Trophoblast cell (in vitro differentiated cells and primary cell): Measurements from ENCODE around the gene RFTN1.

Experiments used
- DNase-seq, 2 donors: peaks; one replicate each; pipeline ENCODE4 v3.0.0-alpha.2; 2016
- H2AFZ ChIP-seq: 2 replicates; pipeline ENCODE4 v1.6.1; 2013; ENCODE audit warnings: low read length, moderate library complexity, mild to moderate bottlenecking; ENCODE audit not compliant: insufficient read depth, poor library complexity
- H2AK5ac ChIP-seq: 2 replicates; pipeline ENCODE4 v1.6.1; 2013; ENCODE audit warnings: mild to moderate bottlenecking, low read length
- H2BK120ac ChIP-seq: 2 replicates; pipeline ENCODE4 v1.6.1; 2013; ENCODE audit warnings: low read length, mild to moderate bottlenecking, moderate library complexity; ENCODE audit not compliant: insufficient read depth, poor library complexity
- H2BK12ac ChIP-seq: 2 replicates; pipeline ENCODE4 v1.6.1; 2013; ENCODE audit warnings: mild to moderate bottlenecking, low read length, moderate library complexity
- H2BK5ac ChIP-seq: 2 replicates; pipeline ENCODE4 v1.6.1; 2013; ENCODE audit warnings: low read length, low read depth, moderate library complexity, mild to moderate bottlenecking; ENCODE audit not compliant: poor library complexity
- H3K14ac ChIP-seq: 2 replicates; pipeline ENCODE4 v1.6.1; 2013; ENCODE audit warnings: mild to moderate bottlenecking, low read length
- H3K18ac ChIP-seq: 2 replicates; pipeline ENCODE4 v1.6.1; 2013; ENCODE audit warnings: mild to moderate bottlenecking, low read length
- H3K23ac ChIP-seq: 2 replicates; pipeline ENCODE4 v1.6.1; 2013; ENCODE audit warnings: low read length
- H3K27ac ChIP-seq: 2 replicates; pipeline ENCODE4 v1.5.1; 2013; ENCODE audit warnings: low read depth, mild to moderate bottlenecking, inconsistent platforms, low read length, moderate library complexity
- H3K27me3 ChIP-seq: 2 replicates; pipeline ENCODE4 v1.6.1; 2013; ENCODE audit warnings: inconsistent platforms, mild to moderate bottlenecking, low read length, moderate library complexity; ENCODE audit not compliant: insufficient read depth
- H3K36me3 ChIP-seq, 2 experiments: 1 replicate in 1 of 2; 2 replicates in 1 of 2; pipeline ENCODE4 v1.6.1; 2013; ENCODE audit warnings: low read length in 2 of 2, mild to moderate bottlenecking in 2 of 2, moderate library complexity in 1 of 2; ENCODE audit not compliant: insufficient read depth in 2 of 2, control insufficient read depth in 1 of 2
- H3K4ac ChIP-seq: 2 replicates; pipeline ENCODE4 v1.6.1; 2013; ENCODE audit warnings: low read depth, mild to moderate bottlenecking, low read length, moderate library complexity
- H3K4me1 ChIP-seq, 2 experiments: 1 replicate in 1 of 2; 2 replicates in 1 of 2; pipeline ENCODE4 v1.6.1; 2013; ENCODE audit warnings: low read length in 2 of 2, mild to moderate bottlenecking in 2 of 2, moderate library complexity in 1 of 2; ENCODE audit not compliant: insufficient read depth in 2 of 2, control insufficient read depth in 1 of 2
- H3K4me2 ChIP-seq: 2 replicates; pipeline ENCODE4 v1.6.1; 2013; ENCODE audit warnings: inconsistent platforms, mild to moderate bottlenecking, low read length, moderate library complexity
- H3K4me3 ChIP-seq: 2 replicates; pipeline ENCODE4 v1.5.1; 2013; ENCODE audit warnings: mild to moderate bottlenecking, low read depth, low read length, inconsistent platforms
- H3K79me1 ChIP-seq: one replicate; pipeline ENCODE4 v1.6.1; 2013; ENCODE audit warnings: low read length
- H3K79me2 ChIP-seq: 2 replicates; pipeline ENCODE4 v1.6.1; 2013; ENCODE audit warnings: low read length, mild to moderate bottlenecking; ENCODE audit not compliant: control insufficient read depth, insufficient read depth, poor library complexity
- H3K9ac ChIP-seq: 2 replicates; pipeline ENCODE4 v1.6.1; 2013; ENCODE audit warnings: mild to moderate bottlenecking, low read length
- H3K9me3 ChIP-seq: 2 replicates; pipeline ENCODE4 v1.6.1; 2013; ENCODE audit warnings: low read depth, mild to moderate bottlenecking, control low read depth, inconsistent platforms, low read length; ENCODE audit not compliant: insufficient read depth
- H4K12ac ChIP-seq: 2 replicates; pipeline ENCODE4 v1.6.1; 2013; ENCODE audit warnings: low read depth, mild to moderate bottlenecking, low read length, moderate library complexity
- H4K8ac ChIP-seq: 2 replicates; pipeline ENCODE4 v1.6.1; 2013; ENCODE audit warnings: low read depth, mild to moderate bottlenecking, low read length, moderate library complexity
- H4K91ac ChIP-seq: one replicate; pipeline ENCODE4 v1.6.1; 2013; ENCODE audit warnings: low read depth, mild to moderate bottlenecking, low read length, moderate library complexity
- WGBS: extraction: QIAGEN DNeasy Blood & Tissue Kit; methylation state at CpG from one replicate; pipeline ENCODE4 v1.1.7; 2013; ENCODE audit warnings: missing lambda C conversion rate; ENCODE audit not compliant: insufficient read length, insufficient coverage; ENCODE audit errors: extremely low coverage; 5-methylcytosine and 5-hydroxymethylcytosine counted together

RFTN1 gene

DNA sequence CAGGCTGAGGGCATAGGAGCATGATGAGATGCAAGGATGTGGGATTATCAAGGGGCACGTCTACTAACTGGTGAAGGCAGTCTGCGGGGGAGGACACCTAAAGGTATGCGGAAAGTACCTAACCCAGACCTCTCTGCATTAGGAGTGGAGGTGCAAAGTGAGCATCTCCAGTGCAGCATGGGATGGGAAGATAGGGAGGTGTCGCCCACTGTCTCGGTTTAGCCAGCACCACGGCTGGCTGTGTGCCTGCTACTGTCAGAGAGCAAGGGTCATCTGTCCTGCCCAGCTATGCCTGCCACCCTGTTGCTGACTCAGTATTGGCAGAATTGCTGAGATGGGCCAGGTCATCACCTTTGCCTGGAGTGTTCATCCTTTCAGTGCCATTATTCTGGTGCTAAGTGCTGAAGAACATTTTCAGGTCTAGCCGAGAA, 208.4 kb downstream of the RFTN1 start:
- Histone ChIP-seq H3K4ac (no peak overlapping the region), H4K91ac (no peak overlapping the region), H2AFZ (no peak overlapping the region), H2BK5ac (no peak overlapping the region), H3K14ac (no peak overlapping the region), H3K18ac (no peak overlapping the region), H3K79me2 (no peaks in the 10 kb centered on the region), H4K8ac (no peak overlapping the region), H3K9me3 (no peaks in the 10 kb centered on the region), H3K27ac (no peak overlapping the region), H3K4me2 (no peak overlapping the region), H2BK120ac (no peak overlapping the region), H3K79me1 (no peaks in the 10 kb centered on the region), H3K9ac (no peak overlapping the region), H4K12ac (no peak overlapping the region), H2BK12ac (no peak overlapping the region), H3K4me3 (peak overlapping the region; percentile 43), H3K4me1 (no peaks in the 10 kb centered on the region), H2AK5ac (no peak overlapping the region), H3K36me3 (peaks cover 2 to 9% of the 10 kb centered on the region in 2 experiments), H3K23ac (no peak overlapping the region), H3K27me3 (no peaks in the 10 kb centered on the region)
- WGBS, result no CpG with 5 or more reads among the region's 7 CpGs
- no peak for DNase-seq

DNA sequence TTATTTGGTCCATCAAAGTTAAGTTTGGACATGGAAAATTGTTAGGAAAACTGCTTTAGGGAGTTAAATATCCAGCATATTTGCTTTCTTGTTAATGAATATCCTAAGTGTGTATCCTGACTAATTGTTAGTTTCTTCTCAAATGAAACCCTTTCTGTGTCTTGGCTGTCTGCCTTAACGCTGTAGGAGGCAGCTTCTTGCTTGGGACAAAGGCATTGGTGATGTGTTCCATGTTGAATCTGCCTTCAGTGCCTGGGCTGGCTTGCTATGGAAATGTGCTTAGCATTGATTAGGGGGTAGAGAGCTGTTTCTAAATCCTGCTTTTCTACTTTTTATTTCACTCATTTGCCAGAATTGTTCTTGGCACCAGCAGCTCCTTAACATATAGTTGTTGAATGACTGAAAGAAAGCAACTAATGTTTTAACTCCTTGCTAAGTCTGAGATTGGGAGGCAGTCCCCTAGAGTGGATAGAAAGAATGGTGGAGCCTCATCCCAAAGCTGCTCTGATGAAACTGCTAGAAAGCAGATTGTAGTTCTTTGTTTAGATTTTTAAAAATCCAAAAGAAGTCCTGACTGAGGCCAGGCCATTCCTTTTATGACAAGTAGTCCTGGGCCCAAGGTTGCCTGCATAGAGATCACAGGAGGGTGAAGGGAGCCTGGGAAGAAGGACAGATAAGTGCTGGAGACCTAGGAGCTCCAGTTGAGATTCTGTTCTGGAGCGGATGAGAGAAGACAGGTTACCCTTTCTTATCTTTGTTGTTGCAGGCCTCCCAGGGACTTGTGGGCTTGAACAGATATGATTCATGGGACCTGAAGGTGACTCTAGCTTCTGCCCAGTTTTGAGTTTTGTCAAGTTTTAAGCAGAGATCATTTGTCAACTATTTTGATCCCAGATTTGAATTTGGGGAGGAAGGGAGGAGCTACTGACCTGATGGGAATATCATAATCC, 209.2 kb downstream of the RFTN1 start:
- Histone ChIP-seq H3K27me3 (no peaks in the 10 kb centered on the region), H3K14ac (no peak overlapping the region), H3K18ac (no peak overlapping the region), H3K4me1 (no peaks in the 10 kb centered on the region), H3K36me3 (peaks cover 2 to 9% of the 10 kb centered on the region in 2 experiments), H4K91ac (no peak overlapping the region), H3K79me2 (no peaks in the 10 kb centered on the region), H2BK120ac (no peak overlapping the region), H3K9ac (no peak overlapping the region), H3K9me3 (no peaks in the 10 kb centered on the region), H3K4me3 (no peak overlapping the region), H3K27ac (no peak overlapping the region), H2AFZ (no peak overlapping the region), H2BK5ac (no peak overlapping the region), H3K23ac (no peak overlapping the region), H3K4ac (no peak overlapping the region), H3K79me1 (no peaks in the 10 kb centered on the region), H4K8ac (no peak overlapping the region), H3K4me2 (no peak overlapping the region), H2BK12ac (no peak overlapping the region), H4K12ac (no peak overlapping the region), H2AK5ac (no peak overlapping the region)
- DNase-seq, result no peak
- no CpG with 5 or more reads among the region's 2 CpGs for WGBS

DNA sequence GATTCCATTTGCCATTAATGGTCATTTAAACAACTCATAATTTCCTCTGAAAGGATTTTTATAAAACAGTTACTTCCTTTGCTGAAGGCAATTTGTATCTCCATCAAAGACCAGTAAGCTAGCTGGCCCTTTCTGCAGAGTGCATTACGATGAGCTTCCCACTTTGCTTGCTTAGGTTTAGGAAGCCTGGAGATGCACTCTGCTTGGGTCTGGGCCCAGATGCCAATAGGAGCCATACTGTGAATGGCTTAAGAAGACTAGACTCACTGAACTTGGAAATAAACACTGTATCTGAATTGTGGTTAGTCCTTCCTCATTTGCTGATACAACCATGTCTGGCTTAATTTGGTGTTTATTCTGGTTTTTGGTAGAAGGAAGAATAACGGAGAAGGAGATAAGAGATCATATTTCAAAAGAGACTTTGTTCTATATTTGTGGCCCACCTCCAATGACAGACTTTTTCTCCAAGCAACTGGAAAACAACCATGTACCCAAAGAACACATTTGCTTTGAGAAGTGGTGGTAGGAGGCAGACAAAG, 210.4 kb downstream of the RFTN1 start:
- H3K79me1 ChIP-seq, result no peaks in the 10 kb centered on the region
- H2AFZ ChIP-seq, result no peak overlapping the region
- no peaks in the 10 kb centered on the region for H3K79me2 ChIP-seq
- H3K14ac ChIP-seq, result no peak overlapping the region
- no peak overlapping the region for H3K23ac ChIP-seq
- no peaks in the 10 kb centered on the region for H3K4me1 ChIP-seq
- no peaks in the 10 kb centered on the region for H3K27me3 ChIP-seq
- H4K91ac ChIP-seq, result no peak overlapping the region
- H2AK5ac ChIP-seq, result no peak overlapping the region
- no peak overlapping the region for H3K9ac ChIP-seq
- H3K4me3 ChIP-seq, result no peak overlapping the region
- no peak overlapping the region for H3K4me2 ChIP-seq
- H3K27ac ChIP-seq, result no peak overlapping the region
- no peak for DNase-seq
- H3K36me3 ChIP-seq, result peaks cover under 1 to 9% of the 10 kb centered on the region in 2 experiments
- WGBS, result no CpG with 5 or more reads among the region's 2 CpGs
- H3K4ac ChIP-seq, result no peak overlapping the region
- H2BK12ac ChIP-seq, result no peak overlapping the region
- no peak overlapping the region for H4K8ac ChIP-seq
- H3K9me3 ChIP-seq, result no peaks in the 10 kb centered on the region
- H2BK120ac ChIP-seq, result no peak overlapping the region
- H3K18ac ChIP-seq, result no peak overlapping the region
- H4K12ac ChIP-seq, result no peak overlapping the region
- no peak overlapping the region for H2BK5ac ChIP-seq

- DNase-seq, result no peak
- Histone ChIP-seq H3K14ac (no peak overlapping the region), H4K91ac (no peak overlapping the region), H3K79me2 (no peaks in the 10 kb centered on the region), H2BK12ac (no peak overlapping the region), H4K8ac (no peak overlapping the region), H3K23ac (no peak overlapping the region), H2BK120ac (no peak overlapping the region), H3K79me1 (no peaks in the 10 kb centered on the region), H3K27ac (no peak overlapping the region), H3K18ac (no peak overlapping the region), H3K4me3 (no peak overlapping the region), H3K4me2 (no peak overlapping the region), H2AK5ac (no peak overlapping the region), H3K4ac (no peak overlapping the region), H2BK5ac (no peak overlapping the region), H3K9ac (no peak overlapping the region), H4K12ac (no peak overlapping the region), H3K36me3 (peaks cover 0 to 9% of the 10 kb centered on the region in 2 experiments), H3K4me1 (no peaks in the 10 kb centered on the region), H3K27me3 (no peaks in the 10 kb centered on the region), H2AFZ (no peak overlapping the region), H3K9me3 (no peaks in the 10 kb centered on the region)
- WGBS, result no CpG with 5 or more reads among the region's 6 CpGs
Observed at GRCh38 chr3:16302082-16302631, 211.3 kb downstream of the RFTN1 start.
